ENCODE results near the gene STK4. TPM values are rescaled to one million over a fixed set of nuclear protein-coding genes. Genes with fewer than 3 reads are reported as not detected.

Gene STK4
- total and polyA plus RNA-seq, 2 of the 8 experiments (the other 6 are each of a cell fraction or from before 2014, with no cell fraction given) = 12.0 to 34.3 TPM

- TF ChIP-seq SAP30 (IDR thresholded peaks at IDR 0.05; ENCODE audit: insufficient read depth, insufficient replicate concordance, low read length) (no peak), CBX8 (IDR thresholded peaks at IDR 0.05; ENCODE audit: borderline replicate concordance, low read depth, low read length) (no peak), KDM5A (IDR thresholded peaks at IDR 0.05; ENCODE audit: low read length) (no peak), MAX (IDR thresholded peaks at IDR 0.05) (no peak)
Observed at GRCh38 chr20:45058168-45058850, 92.0 kb downstream of the STK4 start (continued).

All from H1 (cell line).